IMR-90 (cell line): ENCODE results near the gene METTL5. TPM values are rescaled to one million over a fixed set of nuclear protein-coding genes. Genes with fewer than 3 reads are reported as not detected.

Experiments used
- ATAC-seq: fragments of 200-7000 bp; cut with Tn5 transposase; 2 replicates; pipeline ENCODE4 v1.9.1; 2020; ENCODE audit warnings: low read depth, mild to moderate bottlenecking, moderate library complexity
- BruUV-seq: library from RNA; stranded (reverse); fragments of 400-500 nt; replicated peaks from 2 replicates; lab custom pipeline; 2021; lab: Mats Ljungman, UMichigan
- CTCF ChIA-PET: fragments of 300-600 bp; formaldehyde crosslinking; extraction: SDS; loops from one replicate; lab custom pipeline; 2021; ENCODE audit warnings: antibody characterized with exemption; lab: Yijun Ruan, JAX
- POLR2A ChIA-PET: fragments of 300-600 bp; sonication (Branson Sonifier 250); formaldehyde crosslinking; loops from one replicate; lab custom pipeline; 2022; ENCODE audit warnings: antibody characterized with exemption; ENCODE audit not compliant: unreplicated experiment; lab: Charles Lee
- DNase-seq: peaks from one replicate; pipeline ENCODE4 v3.0.0; 2013
- H2AFZ ChIP-seq: replicated peaks from 2 replicates; pipeline ENCODE3; 2013; ENCODE audit warnings: low read length, mild to moderate bottlenecking; ENCODE audit not compliant: poor library complexity
- H2AK5ac ChIP-seq: 2 replicates; pipeline ENCODE4 v1.6.1; 2013; ENCODE audit warnings: low read depth, low read length, inconsistent platforms
- H2AK9ac ChIP-seq: replicated peaks from 2 replicates; pipeline ENCODE3; 2013; ENCODE audit warnings: mild to moderate bottlenecking, low read depth, low read length, moderate library complexity; ENCODE audit not compliant: poor library complexity
- H2BK120ac ChIP-seq: 2 replicates; pipeline ENCODE4 v1.6.1; 2013; ENCODE audit warnings: low read depth, low read length, inconsistent platforms
- H2BK15ac ChIP-seq: 3 replicates; pipeline ENCODE4 v1.6.1; 2013; ENCODE audit warnings: low read depth, low read length, inconsistent platforms
- H2BK20ac ChIP-seq: 2 replicates; pipeline ENCODE4 v1.6.1; 2013; ENCODE audit warnings: low read depth, mild to moderate bottlenecking, inconsistent platforms, low read length, moderate library complexity
- H2BK5ac ChIP-seq: 2 replicates; pipeline ENCODE4 v1.6.1; 2013; ENCODE audit warnings: mild to moderate bottlenecking, low read depth, low read length, inconsistent platforms; ENCODE audit not compliant: poor library complexity, severe bottlenecking
- H3K14ac ChIP-seq: replicated peaks from 2 replicates; pipeline ENCODE4 v1.6.1; 2013; ENCODE audit warnings: low read depth, low read length, inconsistent platforms
- H3K18ac ChIP-seq: 2 replicates; pipeline ENCODE4 v1.6.1; 2013; ENCODE audit warnings: low read depth, low read length, control low read depth
- H3K23ac ChIP-seq: 2 replicates; pipeline ENCODE4 v1.6.1; 2013; ENCODE audit warnings: low read depth, low read length, inconsistent platforms
- H3K27ac ChIP-seq: 2 replicates; pipeline ENCODE4 v1.5.1; 2013; ENCODE audit warnings: mild to moderate bottlenecking, control low read depth, low read length; ENCODE audit not compliant: insufficient read depth
- H3K27me3 ChIP-seq: 2 replicates; pipeline ENCODE4 v1.6.1; 2013; ENCODE audit warnings: low read length; ENCODE audit not compliant: control insufficient read depth, insufficient read depth
- H3K36me3 ChIP-seq: 2 replicates; pipeline ENCODE4 v1.6.1; 2013; ENCODE audit warnings: low read length, mixed read lengths; ENCODE audit not compliant: control insufficient read depth, insufficient read depth
- H3K4ac ChIP-seq: 2 replicates; pipeline ENCODE4 v1.6.1; 2013; ENCODE audit warnings: low read depth, low read length, inconsistent platforms
- H3K4me1 ChIP-seq: 2 replicates; pipeline ENCODE4 v1.6.1; 2013; ENCODE audit warnings: low read length, mixed read lengths; ENCODE audit not compliant: control insufficient read depth, insufficient read depth
- H3K4me2 ChIP-seq: 2 replicates; pipeline ENCODE4 v1.6.1; 2013; ENCODE audit warnings: low read depth, mild to moderate bottlenecking, control low read depth, low read length, moderate library complexity
- H3K4me3 ChIP-seq: 2 replicates; pipeline ENCODE4 v1.5.1; 2013; ENCODE audit warnings: low read depth, mild to moderate bottlenecking, control low read depth, low read length, moderate library complexity; ENCODE audit not compliant: insufficient read depth
- H3K56ac ChIP-seq: 2 replicates; pipeline ENCODE4 v1.6.1; 2013; ENCODE audit warnings: low read length, inconsistent platforms; ENCODE audit not compliant: insufficient read depth; ENCODE audit errors: extremely low read depth
- H3K79me1 ChIP-seq, 2 experiments: 2 replicates each; pipeline ENCODE4 v1.6.1; 2013; ENCODE audit warnings: low read length in 2 of 2, inconsistent platforms in 1 of 2, low read depth in 1 of 2
- H3K9ac ChIP-seq: 2 replicates; pipeline ENCODE4 v1.6.1; 2013; ENCODE audit warnings: low read depth, low read length, control low read depth
- H3K9me1 ChIP-seq: 2 replicates; pipeline ENCODE4 v1.6.1; 2013; ENCODE audit warnings: low read length, inconsistent platforms; ENCODE audit not compliant: insufficient read depth
- H3K9me3 ChIP-seq: 2 replicates; pipeline ENCODE4 v1.6.1; 2013; ENCODE audit warnings: low read length; ENCODE audit not compliant: control insufficient read depth, insufficient read depth
- H4K20me1 ChIP-seq: 2 replicates; pipeline ENCODE4 v1.6.1; 2013; ENCODE audit warnings: low read length, inconsistent platforms; ENCODE audit not compliant: insufficient read depth
- H4K5ac ChIP-seq: 2 replicates; pipeline ENCODE4 v1.6.1; 2013; ENCODE audit warnings: mild to moderate bottlenecking, low read depth, low read length, control low read depth
- H4K8ac ChIP-seq, 2 experiments: 2 replicates each; pipeline ENCODE4 v1.6.1; 2013; ENCODE audit warnings: low read depth in 2 of 2, low read length in 2 of 2, control low read depth in 1 of 2, inconsistent platforms in 1 of 2
- H4K91ac ChIP-seq: 2 replicates; pipeline ENCODE4 v1.6.1; 2013; ENCODE audit warnings: low read depth, low read length, inconsistent platforms; ENCODE audit not compliant: insufficient read depth
- BHLHE40 ChIP-seq: fragments of 150-350 bp; IDR thresholded peaks from 2 replicates; pipeline ENCODE4 v1.6.1; 2016; ENCODE audit warnings: mild to moderate bottlenecking, low read depth, low read length
- CEBPB ChIP-seq: IDR thresholded peaks from 2 replicates; pipeline ENCODE4 v1.6.1; 2012; ENCODE audit warnings: low read depth, low read length, improper control_type of control experiment
- CHD1 ChIP-seq: IDR thresholded peaks from 2 replicates; pipeline ENCODE4 v1.6.1; 2012; ENCODE audit warnings: low read depth, low read length, improper control_type of control experiment
- CTCF ChIP-seq: conservative IDR thresholded peaks from 2 replicates; pipeline ENCODE4 v1.5.1; 2012; ENCODE audit warnings: mild to moderate bottlenecking, low read depth, low read length, improper control_type of control experiment
- FOS ChIP-seq: fragments of 150-350 bp; IDR thresholded peaks from 2 replicates; pipeline ENCODE4 v1.6.1; 2016; ENCODE audit warnings: low read depth, low read length
- MAFK ChIP-seq: IDR thresholded peaks from 2 replicates; pipeline ENCODE4 v1.6.1; 2012; ENCODE audit warnings: low read depth, low read length, improper control_type of control experiment
- MAZ ChIP-seq: IDR thresholded peaks from 2 replicates; pipeline ENCODE4 v1.6.1; 2012; ENCODE audit warnings: low read depth, mild to moderate bottlenecking, low read length, improper control_type of control experiment, moderate library complexity, borderline replicate concordance
- MXI1 ChIP-seq: IDR thresholded peaks from 2 replicates; pipeline ENCODE4 v1.6.1; 2012; ENCODE audit warnings: low read depth, mild to moderate bottlenecking, low read length, moderate library complexity, borderline replicate concordance
- NFE2L2 ChIP-seq: fragments of 150-350 bp; IDR thresholded peaks from 2 replicates; pipeline ENCODE4 v1.6.1; 2016; ENCODE audit warnings: low read depth, mild to moderate bottlenecking, low read length
- POLR2A ChIP-seq: IDR thresholded peaks from 2 replicates; pipeline ENCODE4 v1.6.1; 2012; ENCODE audit warnings: mild to moderate bottlenecking, low read depth, low read length
- RAD21 ChIP-seq: IDR thresholded peaks from 2 replicates; pipeline ENCODE4 v1.6.1; 2012; ENCODE audit warnings: low read length, improper control_type of control experiment
- RCOR1 ChIP-seq: IDR thresholded peaks from 2 replicates; pipeline ENCODE4 v1.6.1; 2012; ENCODE audit warnings: mild to moderate bottlenecking, low read length, improper control_type of control experiment; ENCODE audit not compliant: insufficient replicate concordance
- RFX5 ChIP-seq: IDR thresholded peaks from 2 replicates; pipeline ENCODE4 v1.8.0; 2012; ENCODE audit warnings: low read depth, mild to moderate bottlenecking, low read length, moderate library complexity
- SMC3 ChIP-seq: fragments of 150-350 bp; IDR thresholded peaks from 2 replicates; pipeline ENCODE4 v1.6.1; 2016; ENCODE audit warnings: low read depth, mild to moderate bottlenecking, antibody characterized with exemption, low read length, moderate library complexity
- dilution Hi-C: fragments of 300-500 bp; cut with HindIII; formaldehyde crosslinking; loops from one replicate; pipeline ENCODE4 v1.14.3; 2018; ENCODE audit warnings: low sequenced_read_pairs; ENCODE audit not compliant: unreplicated experiment
- in situ Hi-C: fragments of 300-500 bp; cut with MboI; formaldehyde crosslinking; loops from 3 replicates; pipeline ENCODE4 v1.14.3; 2019; ENCODE audit warnings: low sequenced_read_pairs, inconsistent platforms, mixed read lengths
- intact Hi-C: fragments of 100-400 bp; cut with micrococcal nuclease; formaldehyde crosslinking; loops from 2 replicates; pipeline ENCODE4 v1.10.0; 2022
- polyA plus RNA-seq, 3 experiments: library from polyadenylated mRNA; depleted of rRNA; stranded (reverse); fragments of >200 nt; gene quantifications; 2 replicates each; pipeline ENCODE4 v1.2.3, GENCODE V29; 2012; ENCODE audit warnings: low replicate concordance in 1 of 3
- total RNA-seq: library from RNA; depleted of rRNA; stranded (reverse); fragments of >200 nt; gene quantifications from 2 replicates; pipeline ENCODE4 v1.2.3, GENCODE V29; 2012
- TF ChIP-seq, protein P1 (sequence below): fragments of 150-350 bp; IDR thresholded peaks from 2 replicates; pipeline ENCODE4 v1.6.1; 2017; ENCODE audit warnings: mild to moderate bottlenecking, antibody characterized with exemption, low read length, low read depth
- TF ChIP-seq, protein P2 (sequence below): fragments of 150-350 bp; IDR thresholded peaks from 2 replicates; pipeline ENCODE4 v1.6.1; 2016; ENCODE audit warnings: low read depth, mild to moderate bottlenecking, low read length, moderate library complexity, borderline replicate concordance

Gene METTL5
- total and polyA plus RNA-seq, 2 of the 4 experiments (the other 2 are of a cell fraction) = 38.3 to 49.8 TPM

GRCh38 chr2:169818241-169818640, 6.5 kb downstream of the METTL5 start:
- Histone ChIP-seq H3K9me1 (0 out of 2 replicates have a peak, but pooled peaks cover 3% of the 10 kb centered on the region), H2AK5ac (no peak overlapping the region), H2BK15ac (no peak overlapping the region), H4K91ac (no peak overlapping the region), H3K79me1 (peaks cover 10 to 40% of the 10 kb centered on the region in 2 experiments), H3K9ac (no peak overlapping the region), H2BK20ac (no peak overlapping the region), H2BK5ac (no peak overlapping the region), H3K36me3 (peaks cover 15% of the 10 kb centered on the region; the same call in 1 of the 2 replicates), H3K14ac (no peak overlapping the region), H2AK9ac (no peak overlapping the region), H3K9me3 (no peaks in the 10 kb centered on the region), H2AFZ (no peak overlapping the region), H3K27ac (no peak overlapping the region), H3K56ac (no peak overlapping the region), H3K4ac (no peak overlapping the region), H3K18ac (no peak overlapping the region), H4K8ac (no peak overlapping the region), H4K20me1 (no peaks in the 10 kb centered on the region; the same call in 1 of the 2 replicates), H2BK120ac (no peak overlapping the region), H3K4me1 (peaks cover 2% of the 10 kb centered on the region), H3K4me3 (no peak overlapping the region), H3K23ac (no peak overlapping the region), H3K27me3 (no peaks in the 10 kb centered on the region), H4K5ac (no peak overlapping the region), H3K4me2 (no peak overlapping the region)
- POLR2A ChIA-PET = interaction anchor here (0.8 kb wide), 1 partner anchor 10 kb away, joined by 3 read pairs; the partner anchor contains the start of gene UBR3
- in situ Hi-C loops = loop anchor here (25.0 kb wide), 1 partner anchor 1119 kb away; the partner anchor contains the start of gene GORASP2
- ATAC-seq (no peak), DNase-seq (no peak)
- CTCF ChIA-PET = interaction anchor here (0.6 kb wide), 1 partner anchor 9 kb away, joined by 3 read pairs; the partner anchor contains the start of gene UBR3
- dilution Hi-C loops = no loop called here
- no TSS peak for BruUV-seq
- intact Hi-C loops = no loop called here
- TF ChIP-seq SMC3 (no peak), CEBPB (no peak), BHLHE40 (no peak), MXI1 (no peak), MAFK (no peak), MAZ (no peak), NFE2L2 (no peak), CHD1 (no peak), RCOR1 (no peak), POLR2A (no peak), CTCF (no peak), FOS (no peak), RFX5 (no peak), RAD21 (no peak)
- TF ChIP-seq, protein P1, sequence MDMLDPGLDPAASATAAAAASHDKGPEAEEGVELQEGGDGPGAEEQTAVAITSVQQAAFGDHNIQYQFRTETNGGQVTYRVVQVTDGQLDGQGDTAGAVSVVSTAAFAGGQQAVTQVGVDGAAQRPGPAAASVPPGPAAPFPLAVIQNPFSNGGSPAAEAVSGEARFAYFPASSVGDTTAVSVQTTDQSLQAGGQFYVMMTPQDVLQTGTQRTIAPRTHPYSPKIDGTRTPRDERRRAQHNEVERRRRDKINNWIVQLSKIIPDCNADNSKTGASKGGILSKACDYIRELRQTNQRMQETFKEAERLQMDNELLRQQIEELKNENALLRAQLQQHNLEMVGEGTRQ = no peak
- TF ChIP-seq, protein P2, sequence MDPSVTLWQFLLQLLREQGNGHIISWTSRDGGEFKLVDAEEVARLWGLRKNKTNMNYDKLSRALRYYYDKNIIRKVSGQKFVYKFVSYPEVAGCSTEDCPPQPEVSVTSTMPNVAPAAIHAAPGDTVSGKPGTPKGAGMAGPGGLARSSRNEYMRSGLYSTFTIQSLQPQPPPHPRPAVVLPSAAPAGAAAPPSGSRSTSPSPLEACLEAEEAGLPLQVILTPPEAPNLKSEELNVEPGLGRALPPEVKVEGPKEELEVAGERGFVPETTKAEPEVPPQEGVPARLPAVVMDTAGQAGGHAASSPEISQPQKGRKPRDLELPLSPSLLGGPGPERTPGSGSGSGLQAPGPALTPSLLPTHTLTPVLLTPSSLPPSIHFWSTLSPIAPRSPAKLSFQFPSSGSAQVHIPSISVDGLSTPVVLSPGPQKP = no peak
